CD4-positive, alpha-beta T cell treated with Interleukin-17A for 1 hour (primary cell): Measurements from ENCODE around the gene SMIM7.
"Not testable (repeated sequence)": the region's sequence is repeated elsewhere in the genome, so short reads cannot be mapped to it uniquely, and the experiment has no call there.

Source experiments
- DNase-seq: peaks from one replicate; pipeline ENCODE4 v3.0.0-alpha.2; 2020

SMIM7 gene

GRCh38 chr19:16659832-16660708 lies at the start of gene SMIM7:
Gene SMIM7 (minus strand): TSS chr19:16660144. CDS start chr19:16660110, 34 bp downstream.
- DNase-seq, result peak; percentile 99

- DNase-seq, result no peak
Observed at GRCh38 chr19:16703677-16704076, 43.7 kb upstream of the SMIM7 start.

- DNase-seq, result no peak
Observed at GRCh38 chr19:16702123-16702522, 42.2 kb upstream of the SMIM7 start.

GRCh38 chr19:16698914-16699313 lies 39.0 kb upstream of the SMIM7 start:
- DNase-seq, result no peak

GRCh38 chr19:16688084-16688483 lies 28.1 kb upstream of the SMIM7 start:
- DNase-seq, result no peak

GRCh38 chr19:16684216-16684615 lies 24.3 kb upstream of the SMIM7 start:
- DNase-seq, result no peak

GRCh38 chr19:16682539-16682938 lies 22.6 kb upstream of the SMIM7 start:
- no peak for DNase-seq

GRCh38 chr19:16679811-16680210 lies 19.9 kb upstream of the SMIM7 start:
- no peak for DNase-seq

- DNase-seq, result no peak
Observed at GRCh38 chr19:16678498-16678897, 18.6 kb upstream of the SMIM7 start.

- no peak for DNase-seq
Observed at GRCh38 chr19:16677055-16677454, 17.1 kb upstream of the SMIM7 start.

GRCh38 chr19:16676101-16676798 lies 16.3 kb upstream of the SMIM7 start:
- DNase-seq, result no peak

- DNase-seq, result not testable (repeated sequence)
Observed at GRCh38 chr19:16673839-16674238, 13.9 kb upstream of the SMIM7 start.

- no peak for DNase-seq
Observed at GRCh38 chr19:16673231-16673630, 13.3 kb upstream of the SMIM7 start.

- no peak for DNase-seq
Observed at GRCh38 chr19:16671652-16672274, 11.8 kb upstream of the SMIM7 start.

- no peak for DNase-seq
Observed at GRCh38 chr19:16670291-16670690, 10.3 kb upstream of the SMIM7 start.

- not testable (repeated sequence) for DNase-seq
Observed at GRCh38 chr19:16668702-16669101, 8.8 kb upstream of the SMIM7 start.

GRCh38 chr19:16668176-16668575 lies 8.2 kb upstream of the SMIM7 start:
- no peak for DNase-seq

- no peak for DNase-seq
Observed at GRCh38 chr19:16661480-16662034, 1.6 kb upstream of the SMIM7 start.

- DNase-seq, result peak; percentile 44
Observed at GRCh38 chr19:16660763-16661479, 977 bp upstream of the SMIM7 start, which contains the start of gene TMEM38A. Gene TMEM38A (plus strand): TSS chr19:16661139. CDS start chr19:16661218, 79 bp downstream.

GRCh38 chr19:16659464-16659831 lies 496 bp downstream of the SMIM7 start:
- DNase-seq, result no peak

- no peak for DNase-seq
Observed at GRCh38 chr19:16657384-16657783, 2.6 kb downstream of the SMIM7 start.

- DNase-seq, result no peak
Observed at GRCh38 chr19:16655727-16656126, 4.2 kb downstream of the SMIM7 start.

GRCh38 chr19:16654627-16655026 lies 5.3 kb downstream of the SMIM7 start:
- DNase-seq, result no peak
